Stomach (tissue), 4 donors: ENCODE measurements around the gene DRD4.

Experiments used
- CTCF ChIP-seq, 7 experiments: fragments of 450-650 bp in 4 of 7; fragments of 200-600 bp in 3 of 7; sonication (generic) in 3 of 7; IDR thresholded peaks; one replicate each; pipeline ENCODE4 v1.5.1; 2016 to 2019; ENCODE audit warnings: antibody characterized with exemption in 7 of 7, control low read depth in 2 of 7, mild to moderate bottlenecking in 1 of 7
- EP300 ChIP-seq: sonication (generic); formaldehyde crosslinking; IDR thresholded peaks from one replicate; pipeline ENCODE4 v1.6.1; 2017; ENCODE audit warnings: antibody characterized with exemption
- POLR2A ChIP-seq, 4 donors: fragments of 450-650 bp; IDR thresholded peaks; one replicate each; pipeline ENCODE4 v1.6.1; 2016; ENCODE audit warnings: antibody characterized with exemption in 4 of 4, control low read depth in 2 of 4, mild to moderate bottlenecking in 1 of 4, moderate library complexity in 1 of 4
- POLR2AphosphoS5 ChIP-seq, 3 donors: sonication (generic); formaldehyde crosslinking; IDR thresholded peaks; one replicate each; pipeline ENCODE4 v1.6.1; 2016; ENCODE audit warnings: antibody characterized with exemption in 3 of 3

GRCh38 chr11:643849-644738, 7.0 kb downstream of the DRD4 start:
- TF ChIP-seq CTCF (IDR thresholded peaks at IDR 0.05) (no peak), EP300 (no peak), POLR2A (IDR thresholded peaks at IDR 0.05) (no peak), POLR2AphosphoS5 (IDR thresholded peaks at IDR 0.05) (no peak)
